IMR-90 (cell line): ENCODE results near the gene DCST2. TPM values are rescaled to one million over a fixed set of nuclear protein-coding genes. Genes with fewer than 3 reads are reported as not detected.

Source experiments
- ATAC-seq: fragments of 200-7000 bp; cut with Tn5 transposase; 2 replicates; pipeline ENCODE4 v1.9.1; 2020; ENCODE audit warnings: low read depth, mild to moderate bottlenecking, moderate library complexity
- BruUV-seq: library from RNA; stranded (reverse); fragments of 400-500 nt; replicated peaks from 2 replicates; lab custom pipeline; 2021; lab: Mats Ljungman, UMichigan
- CTCF ChIA-PET: fragments of 300-600 bp; formaldehyde crosslinking; extraction: SDS; loops from one replicate; lab custom pipeline; 2021; ENCODE audit warnings: antibody characterized with exemption; lab: Yijun Ruan, JAX
- POLR2A ChIA-PET: fragments of 300-600 bp; sonication (Branson Sonifier 250); formaldehyde crosslinking; loops from one replicate; lab custom pipeline; 2022; ENCODE audit warnings: antibody characterized with exemption; ENCODE audit not compliant: unreplicated experiment; lab: Charles Lee
- DNase-seq: peaks from one replicate; pipeline ENCODE4 v3.0.0; 2013
- H2AFZ ChIP-seq: replicated peaks from 2 replicates; pipeline ENCODE3; 2013; ENCODE audit warnings: low read length, mild to moderate bottlenecking; ENCODE audit not compliant: poor library complexity
- H2AK5ac ChIP-seq: 2 replicates; pipeline ENCODE4 v1.6.1; 2013; ENCODE audit warnings: low read depth, low read length, inconsistent platforms
- H2AK9ac ChIP-seq: replicated peaks from 2 replicates; pipeline ENCODE3; 2013; ENCODE audit warnings: mild to moderate bottlenecking, low read depth, low read length, moderate library complexity; ENCODE audit not compliant: poor library complexity
- H2BK120ac ChIP-seq: 2 replicates; pipeline ENCODE4 v1.6.1; 2013; ENCODE audit warnings: low read depth, low read length, inconsistent platforms
- H2BK15ac ChIP-seq: 3 replicates; pipeline ENCODE4 v1.6.1; 2013; ENCODE audit warnings: low read depth, low read length, inconsistent platforms
- H2BK20ac ChIP-seq: 2 replicates; pipeline ENCODE4 v1.6.1; 2013; ENCODE audit warnings: low read depth, mild to moderate bottlenecking, inconsistent platforms, low read length, moderate library complexity
- H2BK5ac ChIP-seq: 2 replicates; pipeline ENCODE4 v1.6.1; 2013; ENCODE audit warnings: mild to moderate bottlenecking, low read depth, low read length, inconsistent platforms; ENCODE audit not compliant: poor library complexity, severe bottlenecking
- H3K14ac ChIP-seq: replicated peaks from 2 replicates; pipeline ENCODE4 v1.6.1; 2013; ENCODE audit warnings: low read depth, low read length, inconsistent platforms
- H3K18ac ChIP-seq: 2 replicates; pipeline ENCODE4 v1.6.1; 2013; ENCODE audit warnings: low read depth, low read length, control low read depth
- H3K23ac ChIP-seq: 2 replicates; pipeline ENCODE4 v1.6.1; 2013; ENCODE audit warnings: low read depth, low read length, inconsistent platforms
- H3K27ac ChIP-seq: 2 replicates; pipeline ENCODE4 v1.5.1; 2013; ENCODE audit warnings: mild to moderate bottlenecking, control low read depth, low read length; ENCODE audit not compliant: insufficient read depth
- H3K27me3 ChIP-seq: 2 replicates; pipeline ENCODE4 v1.6.1; 2013; ENCODE audit warnings: low read length; ENCODE audit not compliant: control insufficient read depth, insufficient read depth
- H3K36me3 ChIP-seq: 2 replicates; pipeline ENCODE4 v1.6.1; 2013; ENCODE audit warnings: low read length, mixed read lengths; ENCODE audit not compliant: control insufficient read depth, insufficient read depth
- H3K4ac ChIP-seq: 2 replicates; pipeline ENCODE4 v1.6.1; 2013; ENCODE audit warnings: low read depth, low read length, inconsistent platforms
- H3K4me1 ChIP-seq: 2 replicates; pipeline ENCODE4 v1.6.1; 2013; ENCODE audit warnings: low read length, mixed read lengths; ENCODE audit not compliant: control insufficient read depth, insufficient read depth
- H3K4me2 ChIP-seq: 2 replicates; pipeline ENCODE4 v1.6.1; 2013; ENCODE audit warnings: low read depth, mild to moderate bottlenecking, control low read depth, low read length, moderate library complexity
- H3K4me3 ChIP-seq: 2 replicates; pipeline ENCODE4 v1.5.1; 2013; ENCODE audit warnings: low read depth, mild to moderate bottlenecking, control low read depth, low read length, moderate library complexity; ENCODE audit not compliant: insufficient read depth
- H3K56ac ChIP-seq: 2 replicates; pipeline ENCODE4 v1.6.1; 2013; ENCODE audit warnings: low read length, inconsistent platforms; ENCODE audit not compliant: insufficient read depth; ENCODE audit errors: extremely low read depth
- H3K79me1 ChIP-seq, 2 experiments: 2 replicates each; pipeline ENCODE4 v1.6.1; 2013; ENCODE audit warnings: low read length in 2 of 2, inconsistent platforms in 1 of 2, low read depth in 1 of 2
- H3K9ac ChIP-seq: 2 replicates; pipeline ENCODE4 v1.6.1; 2013; ENCODE audit warnings: low read depth, low read length, control low read depth
- H3K9me1 ChIP-seq: 2 replicates; pipeline ENCODE4 v1.6.1; 2013; ENCODE audit warnings: low read length, inconsistent platforms; ENCODE audit not compliant: insufficient read depth
- H3K9me3 ChIP-seq: 2 replicates; pipeline ENCODE4 v1.6.1; 2013; ENCODE audit warnings: low read length; ENCODE audit not compliant: control insufficient read depth, insufficient read depth
- H4K20me1 ChIP-seq: 2 replicates; pipeline ENCODE4 v1.6.1; 2013; ENCODE audit warnings: low read length, inconsistent platforms; ENCODE audit not compliant: insufficient read depth
- H4K5ac ChIP-seq: 2 replicates; pipeline ENCODE4 v1.6.1; 2013; ENCODE audit warnings: mild to moderate bottlenecking, low read depth, low read length, control low read depth
- H4K8ac ChIP-seq, 2 experiments: 2 replicates each; pipeline ENCODE4 v1.6.1; 2013; ENCODE audit warnings: low read depth in 2 of 2, low read length in 2 of 2, control low read depth in 1 of 2, inconsistent platforms in 1 of 2
- H4K91ac ChIP-seq: 2 replicates; pipeline ENCODE4 v1.6.1; 2013; ENCODE audit warnings: low read depth, low read length, inconsistent platforms; ENCODE audit not compliant: insufficient read depth
- BHLHE40 ChIP-seq: fragments of 150-350 bp; IDR thresholded peaks from 2 replicates; pipeline ENCODE4 v1.6.1; 2016; ENCODE audit warnings: mild to moderate bottlenecking, low read depth, low read length
- CEBPB ChIP-seq: IDR thresholded peaks from 2 replicates; pipeline ENCODE4 v1.6.1; 2012; ENCODE audit warnings: low read depth, low read length, improper control_type of control experiment
- FOS ChIP-seq: fragments of 150-350 bp; IDR thresholded peaks from 2 replicates; pipeline ENCODE4 v1.6.1; 2016; ENCODE audit warnings: low read depth, low read length
- MAFK ChIP-seq: IDR thresholded peaks from 2 replicates; pipeline ENCODE4 v1.6.1; 2012; ENCODE audit warnings: low read depth, low read length, improper control_type of control experiment
- MAZ ChIP-seq: IDR thresholded peaks from 2 replicates; pipeline ENCODE4 v1.6.1; 2012; ENCODE audit warnings: low read depth, mild to moderate bottlenecking, low read length, improper control_type of control experiment, moderate library complexity, borderline replicate concordance
- NFE2L2 ChIP-seq: fragments of 150-350 bp; IDR thresholded peaks from 2 replicates; pipeline ENCODE4 v1.6.1; 2016; ENCODE audit warnings: low read depth, mild to moderate bottlenecking, low read length
- POLR2A ChIP-seq: IDR thresholded peaks from 2 replicates; pipeline ENCODE4 v1.6.1; 2012; ENCODE audit warnings: mild to moderate bottlenecking, low read depth, low read length
- RAD21 ChIP-seq: IDR thresholded peaks from 2 replicates; pipeline ENCODE4 v1.6.1; 2012; ENCODE audit warnings: low read length, improper control_type of control experiment
- RCOR1 ChIP-seq: IDR thresholded peaks from 2 replicates; pipeline ENCODE4 v1.6.1; 2012; ENCODE audit warnings: mild to moderate bottlenecking, low read length, improper control_type of control experiment; ENCODE audit not compliant: insufficient replicate concordance
- RFX5 ChIP-seq: IDR thresholded peaks from 2 replicates; pipeline ENCODE4 v1.8.0; 2012; ENCODE audit warnings: low read depth, mild to moderate bottlenecking, low read length, moderate library complexity
- SMC3 ChIP-seq: fragments of 150-350 bp; IDR thresholded peaks from 2 replicates; pipeline ENCODE4 v1.6.1; 2016; ENCODE audit warnings: low read depth, mild to moderate bottlenecking, antibody characterized with exemption, low read length, moderate library complexity
- WGBS, 2 experiments: methylation state at CpG; one replicate each; pipeline versions ENCODE4 v1.1.5 to v1.1.7; 2013; ENCODE audit warnings: missing lambda C conversion rate in 2 of 2; ENCODE audit not compliant: insufficient read length in 1 of 2; ENCODE audit errors: extremely low coverage in 2 of 2; 5-methylcytosine and 5-hydroxymethylcytosine counted together
- dilution Hi-C: fragments of 300-500 bp; cut with HindIII; formaldehyde crosslinking; loops from one replicate; pipeline ENCODE4 v1.14.3; 2018; ENCODE audit warnings: low sequenced_read_pairs; ENCODE audit not compliant: unreplicated experiment
- in situ Hi-C: fragments of 300-500 bp; cut with MboI; formaldehyde crosslinking; loops from 3 replicates; pipeline ENCODE4 v1.14.3; 2019; ENCODE audit warnings: low sequenced_read_pairs, inconsistent platforms, mixed read lengths
- intact Hi-C: fragments of 100-400 bp; cut with micrococcal nuclease; formaldehyde crosslinking; loops from 2 replicates; pipeline ENCODE4 v1.10.0; 2022
- polyA plus RNA-seq, 3 experiments: library from polyadenylated mRNA; depleted of rRNA; stranded (reverse); fragments of >200 nt; gene quantifications; 2 replicates each; pipeline ENCODE4 v1.2.3, GENCODE V29; 2012; ENCODE audit warnings: low replicate concordance in 1 of 3
- total RNA-seq: library from RNA; depleted of rRNA; stranded (reverse); fragments of >200 nt; gene quantifications from 2 replicates; pipeline ENCODE4 v1.2.3, GENCODE V29; 2012
- TF ChIP-seq, protein P1 (sequence below): fragments of 150-350 bp; IDR thresholded peaks from 2 replicates; pipeline ENCODE4 v1.6.1; 2016; ENCODE audit warnings: low read depth, mild to moderate bottlenecking, low read length, moderate library complexity, borderline replicate concordance
- TF ChIP-seq, protein P2 (sequence below): fragments of 150-350 bp; IDR thresholded peaks from 2 replicates; pipeline ENCODE4 v1.6.1; 2017; ENCODE audit warnings: mild to moderate bottlenecking, antibody characterized with exemption, low read length, low read depth
- TF ChIP-seq, protein P3 (sequence below): conservative IDR thresholded peaks from 2 replicates; pipeline ENCODE4 v1.5.1; 2012; ENCODE audit warnings: mild to moderate bottlenecking, low read depth, low read length, improper control_type of control experiment

Gene DCST2
- total and polyA plus RNA-seq, 2 of the 4 experiments (the other 2 are of a cell fraction), result 0.14 TPM; not detected in 1

DNA sequence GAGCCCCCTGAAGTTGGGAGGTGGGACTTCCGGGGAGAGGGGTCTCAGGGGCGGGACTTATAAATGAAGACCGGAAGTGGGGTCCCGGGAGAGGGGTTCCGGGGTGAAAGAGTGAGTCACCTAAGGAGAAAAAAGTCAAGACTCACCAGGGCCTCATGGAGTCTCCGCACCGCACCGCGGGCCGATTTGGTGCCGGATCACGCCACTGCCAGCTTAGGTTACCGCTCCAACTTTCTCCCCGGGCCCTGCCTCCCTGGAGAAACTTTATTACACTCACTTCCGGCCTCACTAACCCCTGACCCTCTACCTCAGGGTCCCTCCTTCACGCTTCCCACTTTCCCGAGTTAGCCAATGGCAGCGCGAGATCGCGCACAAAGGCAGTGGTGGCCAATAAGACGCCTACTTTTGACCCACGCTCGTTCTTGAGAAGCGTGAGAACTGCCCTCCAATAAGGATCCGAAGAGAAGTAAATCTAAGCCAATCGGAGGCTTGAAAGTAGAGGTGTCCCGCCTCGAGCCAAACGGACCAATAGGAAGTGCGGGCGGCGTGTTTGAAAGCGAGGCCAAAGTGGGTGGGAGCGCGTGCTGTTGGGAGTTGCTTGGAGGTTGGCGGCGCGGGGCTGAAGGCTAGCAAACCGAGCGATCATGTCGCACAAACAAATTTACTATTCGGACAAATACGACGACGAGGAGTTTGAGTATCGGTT lies 59.3 kb downstream of the DCST2 start, which contains the start of gene CKS1B:
Gene CKS1B (plus strand): TSS at position 580 of the 706 bp plus-strand sequence. CDS start 65 bp downstream, at position 645.
- DNase-seq (peak; percentile 100), ATAC-seq (peak; percentile 62)
- Histone ChIP-seq H2BK120ac (peak within 1 kb of the TSS; percentile 90), H4K8ac (peak within 1 kb of the TSS; percentile 95 to 99), H3K36me3 (no peaks in the 10 kb centered on the region), H3K9ac (peak within 1 kb of the TSS; percentile 91), H3K4me3 (peak within 1 kb of the TSS; percentile 57), H3K79me1 (peaks cover 6 to 43% of the 10 kb centered on the region in 2 experiments), H3K4ac (peak within 1 kb of the TSS; percentile 99), H3K9me3 (no peaks in the 10 kb centered on the region), H2BK15ac (peak within 1 kb of the TSS; percentile 88), H3K14ac (peak within 1 kb of the TSS; percentile 99), H4K5ac (peak within 1 kb of the TSS; percentile 81), H3K23ac (peak within 1 kb of the TSS; percentile 97), H3K4me1 (peaks cover 11% of the 10 kb centered on the region), H3K56ac (peak within 1 kb of the TSS; percentile 98), H3K27ac (peak within 1 kb of the TSS; percentile 89), H2AK5ac (peak within 1 kb of the TSS; percentile 95), H3K9me1 (peaks cover 7% of the 10 kb centered on the region), H3K4me2 (peak within 1 kb of the TSS; percentile 91), H3K18ac (peak within 1 kb of the TSS; percentile 78), H4K91ac (peak within 1 kb of the TSS; percentile 99), H3K27me3 (no peaks in the 10 kb centered on the region), H2AK9ac (peak within 1 kb of the TSS; percentile 100), H2BK20ac (peak within 1 kb of the TSS; percentile 74), H4K20me1 (peaks cover 6% of the 10 kb centered on the region), H2BK5ac (peak within 1 kb of the TSS; percentile 97), H2AFZ (peak within 1 kb of the TSS; percentile 98)
- ChIA-PET CTCF (interaction anchor here (0.9 to 1.0 kb wide), 3 partner anchors 13 to 25 kb away, joined by 3 to 4 read pairs (median 3); partner anchors contain the start of genes PBXIP1 and PYGO2), POLR2A (interaction anchor here (1.0 to 1.9 kb wide), 2 partner anchors 13 to 19 kb away, joined by 3 to 10 read pairs; partner anchors contain the start of genes LENEP and PYGO2)
- intact Hi-C loops, result loop anchor here (1.0 to 10.0 kb wide), 2 partner anchors 21 to 201 kb away; partner anchors contain the start of genes KRTCAP2 and TRIM46
- 1% methylated on average over 19 of the region's 47 CpGs; no CpG with 5 or more reads in 1 of the 2 experiments for WGBS, 2 experiments
- in situ Hi-C loops, result no loop called here
- no TSS peak for BruUV-seq
- dilution Hi-C loops, result no loop called here
- TF ChIP-seq RCOR1 (no peak), RAD21 (no peak), SMC3 (no peak), CEBPB (no peak), MAFK (no peak), BHLHE40 (no peak), FOS (peak; percentile 65; the same call in 1 of the 2 replicates), POLR2A (peak; percentile 84), RFX5 (no peak), MAZ (no peak; the same call in none of the 2 replicates), NFE2L2 (no peak)
- TF ChIP-seq, protein P1, sequence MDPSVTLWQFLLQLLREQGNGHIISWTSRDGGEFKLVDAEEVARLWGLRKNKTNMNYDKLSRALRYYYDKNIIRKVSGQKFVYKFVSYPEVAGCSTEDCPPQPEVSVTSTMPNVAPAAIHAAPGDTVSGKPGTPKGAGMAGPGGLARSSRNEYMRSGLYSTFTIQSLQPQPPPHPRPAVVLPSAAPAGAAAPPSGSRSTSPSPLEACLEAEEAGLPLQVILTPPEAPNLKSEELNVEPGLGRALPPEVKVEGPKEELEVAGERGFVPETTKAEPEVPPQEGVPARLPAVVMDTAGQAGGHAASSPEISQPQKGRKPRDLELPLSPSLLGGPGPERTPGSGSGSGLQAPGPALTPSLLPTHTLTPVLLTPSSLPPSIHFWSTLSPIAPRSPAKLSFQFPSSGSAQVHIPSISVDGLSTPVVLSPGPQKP, result no peak
- TF ChIP-seq, protein P2, sequence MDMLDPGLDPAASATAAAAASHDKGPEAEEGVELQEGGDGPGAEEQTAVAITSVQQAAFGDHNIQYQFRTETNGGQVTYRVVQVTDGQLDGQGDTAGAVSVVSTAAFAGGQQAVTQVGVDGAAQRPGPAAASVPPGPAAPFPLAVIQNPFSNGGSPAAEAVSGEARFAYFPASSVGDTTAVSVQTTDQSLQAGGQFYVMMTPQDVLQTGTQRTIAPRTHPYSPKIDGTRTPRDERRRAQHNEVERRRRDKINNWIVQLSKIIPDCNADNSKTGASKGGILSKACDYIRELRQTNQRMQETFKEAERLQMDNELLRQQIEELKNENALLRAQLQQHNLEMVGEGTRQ, result no peak
- TF ChIP-seq, protein P3, sequence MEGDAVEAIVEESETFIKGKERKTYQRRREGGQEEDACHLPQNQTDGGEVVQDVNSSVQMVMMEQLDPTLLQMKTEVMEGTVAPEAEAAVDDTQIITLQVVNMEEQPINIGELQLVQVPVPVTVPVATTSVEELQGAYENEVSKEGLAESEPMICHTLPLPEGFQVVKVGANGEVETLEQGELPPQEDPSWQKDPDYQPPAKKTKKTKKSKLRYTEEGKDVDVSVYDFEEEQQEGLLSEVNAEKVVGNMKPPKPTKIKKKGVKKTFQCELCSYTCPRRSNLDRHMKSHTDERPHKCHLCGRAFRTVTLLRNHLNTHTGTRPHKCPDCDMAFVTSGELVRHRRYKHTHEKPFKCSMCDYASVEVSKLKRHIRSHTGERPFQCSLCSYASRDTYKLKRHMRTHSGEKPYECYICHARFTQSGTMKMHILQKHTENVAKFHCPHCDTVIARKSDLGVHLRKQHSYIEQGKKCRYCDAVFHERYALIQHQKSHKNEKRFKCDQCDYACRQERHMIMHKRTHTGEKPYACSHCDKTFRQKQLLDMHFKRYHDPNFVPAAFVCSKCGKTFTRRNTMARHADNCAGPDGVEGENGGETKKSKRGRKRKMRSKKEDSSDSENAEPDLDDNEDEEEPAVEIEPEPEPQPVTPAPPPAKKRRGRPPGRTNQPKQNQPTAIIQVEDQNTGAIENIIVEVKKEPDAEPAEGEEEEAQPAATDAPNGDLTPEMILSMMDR, result no peak
